ENCODE data around the gene ICAM3.

ICAM3 gene

GRCh38 chr19:10329555-10329954 lies 9.9 kb downstream of the ICAM3 start:
- no peak for TF ChIP-seq MAX (IDR thresholded peaks at IDR 0.05)
- no peak for TF ChIP-seq ZBTB7A (IDR thresholded peaks at IDR 0.05; ENCODE audit: low read depth)
- no peak for TF ChIP-seq YY1 (IDR thresholded peaks at IDR 0.05; ENCODE audit: low read depth)
- no peak for TF ChIP-seq CREB1 (IDR thresholded peaks at IDR 0.05; ENCODE audit: low read depth)
- no peak for TF ChIP-seq FOXM1 (IDR thresholded peaks at IDR 0.05; ENCODE audit: borderline replicate concordance, low read depth)
- TF ChIP-seq EGR1 (IDR thresholded peaks at IDR 0.05) = no peak
- no peak for TF ChIP-seq TCF12 (IDR thresholded peaks at IDR 0.05; ENCODE audit: low read depth)
- no peak for TF ChIP-seq CEBPB (IDR thresholded peaks at IDR 0.05)
- no peak for TF ChIP-seq NFIC (IDR thresholded peaks at IDR 0.05)
- TF ChIP-seq EP300 (IDR thresholded peaks at IDR 0.05; ENCODE audit: borderline replicate concordance) = no peak
- TF ChIP-seq, protein P1, sequence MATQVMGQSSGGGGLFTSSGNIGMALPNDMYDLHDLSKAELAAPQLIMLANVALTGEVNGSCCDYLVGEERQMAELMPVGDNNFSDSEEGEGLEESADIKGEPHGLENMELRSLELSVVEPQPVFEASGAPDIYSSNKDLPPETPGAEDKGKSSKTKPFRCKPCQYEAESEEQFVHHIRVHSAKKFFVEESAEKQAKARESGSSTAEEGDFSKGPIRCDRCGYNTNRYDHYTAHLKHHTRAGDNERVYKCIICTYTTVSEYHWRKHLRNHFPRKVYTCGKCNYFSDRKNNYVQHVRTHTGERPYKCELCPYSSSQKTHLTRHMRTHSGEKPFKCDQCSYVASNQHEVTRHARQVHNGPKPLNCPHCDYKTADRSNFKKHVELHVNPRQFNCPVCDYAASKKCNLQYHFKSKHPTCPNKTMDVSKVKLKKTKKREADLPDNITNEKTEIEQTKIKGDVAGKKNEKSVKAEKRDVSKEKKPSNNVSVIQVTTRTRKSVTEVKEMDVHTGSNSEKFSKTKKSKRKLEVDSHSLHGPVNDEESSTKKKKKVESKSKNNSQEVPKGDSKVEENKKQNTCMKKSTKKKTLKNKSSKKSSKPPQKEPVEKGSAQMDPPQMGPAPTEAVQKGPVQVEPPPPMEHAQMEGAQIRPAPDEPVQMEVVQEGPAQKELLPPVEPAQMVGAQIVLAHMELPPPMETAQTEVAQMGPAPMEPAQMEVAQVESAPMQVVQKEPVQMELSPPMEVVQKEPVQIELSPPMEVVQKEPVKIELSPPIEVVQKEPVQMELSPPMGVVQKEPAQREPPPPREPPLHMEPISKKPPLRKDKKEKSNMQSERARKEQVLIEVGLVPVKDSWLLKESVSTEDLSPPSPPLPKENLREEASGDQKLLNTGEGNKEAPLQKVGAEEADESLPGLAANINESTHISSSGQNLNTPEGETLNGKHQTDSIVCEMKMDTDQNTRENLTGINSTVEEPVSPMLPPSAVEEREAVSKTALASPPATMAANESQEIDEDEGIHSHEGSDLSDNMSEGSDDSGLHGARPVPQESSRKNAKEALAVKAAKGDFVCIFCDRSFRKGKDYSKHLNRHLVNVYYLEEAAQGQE (IDR thresholded peaks at IDR 0.05; ENCODE audit: low read depth) = no peak
- TF ChIP-seq TEAD4 (IDR thresholded peaks at IDR 0.05) = no peak
- no peak for TF ChIP-seq RAD21 (IDR thresholded peaks at IDR 0.05; ENCODE audit: low read depth)
- TF ChIP-seq, protein P2, sequence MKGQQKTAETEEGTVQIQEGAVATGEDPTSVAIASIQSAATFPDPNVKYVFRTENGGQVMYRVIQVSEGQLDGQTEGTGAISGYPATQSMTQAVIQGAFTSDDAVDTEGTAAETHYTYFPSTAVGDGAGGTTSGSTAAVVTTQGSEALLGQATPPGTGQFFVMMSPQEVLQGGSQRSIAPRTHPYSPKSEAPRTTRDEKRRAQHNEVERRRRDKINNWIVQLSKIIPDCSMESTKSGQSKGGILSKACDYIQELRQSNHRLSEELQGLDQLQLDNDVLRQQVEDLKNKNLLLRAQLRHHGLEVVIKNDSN (IDR thresholded peaks at IDR 0.05) = no peak
- TF ChIP-seq TAF1 (IDR thresholded peaks at IDR 0.05; ENCODE audit: low read depth) = no peak

DNA sequence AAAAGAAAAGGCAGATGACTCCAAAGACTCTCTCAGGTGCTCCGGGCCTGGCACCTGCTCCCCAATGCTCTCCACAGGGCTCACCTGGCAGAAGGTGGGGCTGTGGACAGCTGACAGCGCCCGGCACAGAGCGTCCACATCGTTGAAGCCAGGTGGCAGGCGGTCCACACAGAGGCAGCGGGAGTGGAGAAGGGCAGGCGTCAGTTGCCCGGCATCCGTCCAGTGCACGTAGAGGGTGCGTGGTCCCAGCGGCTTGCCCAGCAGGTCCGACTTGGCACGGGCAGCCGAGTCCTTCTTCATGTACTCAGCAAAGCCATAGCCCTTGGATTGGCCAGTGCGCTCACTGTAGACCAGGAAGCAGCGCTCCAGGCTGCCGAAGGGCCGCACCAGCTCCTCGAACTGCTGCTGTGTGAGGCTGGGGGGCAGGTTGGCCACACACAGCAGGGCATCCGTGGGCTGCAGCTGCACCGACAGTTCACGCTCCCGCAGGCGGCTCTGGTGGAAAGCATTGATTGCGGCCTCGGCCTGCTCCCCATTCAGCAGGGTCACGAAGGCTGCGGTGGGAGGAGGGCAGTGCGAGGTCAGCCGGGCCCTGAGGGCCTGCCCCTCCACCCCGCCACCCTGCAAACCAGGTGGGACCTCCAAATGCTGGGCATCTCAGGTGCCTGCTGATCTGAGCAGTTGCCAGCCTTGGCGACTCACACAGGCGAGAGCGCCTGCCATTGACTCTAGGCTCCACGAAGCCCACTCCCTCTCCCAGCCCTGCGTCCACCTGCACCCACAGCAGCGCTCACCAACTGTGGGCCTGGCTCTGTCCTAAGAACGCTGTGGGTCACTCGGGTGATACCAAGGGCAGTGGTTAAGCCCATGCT lies 10.6 kb downstream of the ICAM3 start:
- TF ChIP-seq, protein P2 (IDR thresholded peaks at IDR 0.05) = no peak
- TF ChIP-seq YY1 (IDR thresholded peaks at IDR 0.05; ENCODE audit: low read depth) (no peak), RAD21 (IDR thresholded peaks at IDR 0.05; ENCODE audit: low read depth) (no peak), TCF12 (IDR thresholded peaks at IDR 0.05; ENCODE audit: low read depth) (no peak), EP300 (IDR thresholded peaks at IDR 0.05; ENCODE audit: borderline replicate concordance) (no peak), EGR1 (IDR thresholded peaks at IDR 0.05) (no peak), MAX (IDR thresholded peaks at IDR 0.05) (no peak), CEBPB (IDR thresholded peaks at IDR 0.05) (no peak), NFIC (IDR thresholded peaks at IDR 0.05) (no peak), CREB1 (IDR thresholded peaks at IDR 0.05; ENCODE audit: low read depth) (no peak), TAF1 (IDR thresholded peaks at IDR 0.05; ENCODE audit: low read depth) (no peak)

DNA sequence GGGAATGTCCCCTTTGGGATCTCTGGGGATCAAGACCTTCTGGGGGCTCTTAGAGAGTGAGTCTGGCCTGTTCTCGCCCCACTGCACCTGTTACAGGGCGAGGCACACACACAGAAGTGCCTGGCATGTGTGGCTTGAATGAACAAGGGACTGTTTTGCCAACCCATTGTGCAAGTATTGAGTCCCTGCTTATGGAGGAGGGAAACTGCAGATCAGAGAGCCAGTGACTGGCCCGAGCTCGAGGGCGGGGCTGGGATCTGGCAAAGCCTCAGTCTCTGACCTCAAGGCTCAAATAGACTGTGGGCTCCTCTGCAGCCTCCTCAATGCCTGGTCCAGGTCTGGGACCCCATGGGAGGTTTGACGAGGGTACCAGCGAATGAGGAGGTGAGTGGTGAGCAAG lies 11.6 kb downstream of the ICAM3 start:
- TF ChIP-seq RAD21 (IDR thresholded peaks at IDR 0.05; ENCODE audit: low read depth) (no peak), CREB1 (IDR thresholded peaks at IDR 0.05; ENCODE audit: low read depth) (no peak)

GRCh38 chr19:10325732-10326131 lies 13.7 kb downstream of the ICAM3 start:
- TF ChIP-seq CREB1 (IDR thresholded peaks at IDR 0.05; ENCODE audit: low read depth) = no peak
- no peak for TF ChIP-seq FOXM1 (IDR thresholded peaks at IDR 0.05; ENCODE audit: borderline replicate concordance, low read depth)
- no peak for TF ChIP-seq YY1 (IDR thresholded peaks at IDR 0.05; ENCODE audit: low read depth)
- TF ChIP-seq EP300 (IDR thresholded peaks at IDR 0.05; ENCODE audit: borderline replicate concordance) = no peak
- no peak for TF ChIP-seq ZBTB7A (IDR thresholded peaks at IDR 0.05; ENCODE audit: low read depth)
- no peak for TF ChIP-seq TAF1 (IDR thresholded peaks at IDR 0.05; ENCODE audit: low read depth)

DNA sequence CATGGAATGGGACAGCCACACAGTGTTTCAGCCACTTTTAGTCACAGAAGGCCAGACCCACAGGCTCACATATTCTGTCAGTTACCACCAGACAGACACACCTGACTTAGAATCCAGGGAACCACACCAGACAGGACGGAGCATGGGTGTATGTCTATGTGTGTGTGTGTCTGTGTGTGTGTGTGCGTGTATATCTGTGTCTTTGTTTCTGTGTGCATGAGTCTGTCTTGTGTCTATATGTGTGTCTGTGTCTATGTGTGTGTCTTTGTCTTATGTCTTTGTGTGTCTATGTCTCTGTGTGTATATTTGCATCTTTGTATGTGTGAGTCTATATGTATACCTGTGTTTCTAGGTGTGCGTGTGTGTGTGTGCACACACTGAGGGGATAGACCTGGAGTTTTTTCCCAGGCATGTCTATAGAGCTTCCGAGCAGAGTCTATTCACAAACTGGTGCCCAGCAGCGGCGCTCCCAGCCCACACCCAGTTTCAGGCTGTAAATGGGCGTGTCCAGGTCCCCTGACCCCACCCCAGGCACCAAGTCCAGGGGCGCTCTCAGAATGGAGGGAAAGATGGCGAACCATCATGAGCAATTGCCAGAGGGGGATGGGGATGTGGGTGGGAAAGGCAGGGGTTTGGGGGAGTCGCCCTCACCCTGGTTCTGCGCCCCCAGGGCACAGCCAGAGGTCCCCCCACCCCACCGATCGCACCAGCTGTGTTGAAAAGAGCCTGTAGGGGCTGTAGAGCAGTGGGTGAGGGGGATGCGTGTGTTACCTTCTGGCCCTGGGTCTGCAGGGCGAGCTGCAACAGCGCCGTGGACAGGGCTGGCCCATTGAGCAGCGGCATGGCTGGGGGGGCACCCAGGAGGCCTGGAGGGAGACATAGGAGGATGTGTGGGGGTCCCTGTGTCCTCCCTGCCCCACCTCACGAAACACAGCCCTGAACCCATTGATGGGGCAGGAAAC lies 17.3 kb downstream of the ICAM3 start:
- TF ChIP-seq CREB1 (IDR thresholded peaks at IDR 0.05; ENCODE audit: low read depth) (no peak), TEAD4 (IDR thresholded peaks at IDR 0.05) (no peak), TAF1 (IDR thresholded peaks at IDR 0.05; ENCODE audit: low read depth) (no peak), ZBTB7A (IDR thresholded peaks at IDR 0.05; ENCODE audit: low read depth) (no peak), FOXM1 (IDR thresholded peaks at IDR 0.05; ENCODE audit: borderline replicate concordance, low read depth) (no peak), YY1 (IDR thresholded peaks at IDR 0.05; ENCODE audit: low read depth) (no peak), RAD21 (IDR thresholded peaks at IDR 0.05; ENCODE audit: low read depth) (no peak), EGR1 (IDR thresholded peaks at IDR 0.05) (no peak), MAX (IDR thresholded peaks at IDR 0.05) (no peak)
- TF ChIP-seq, protein P2 (IDR thresholded peaks at IDR 0.05) = no peak

DNA sequence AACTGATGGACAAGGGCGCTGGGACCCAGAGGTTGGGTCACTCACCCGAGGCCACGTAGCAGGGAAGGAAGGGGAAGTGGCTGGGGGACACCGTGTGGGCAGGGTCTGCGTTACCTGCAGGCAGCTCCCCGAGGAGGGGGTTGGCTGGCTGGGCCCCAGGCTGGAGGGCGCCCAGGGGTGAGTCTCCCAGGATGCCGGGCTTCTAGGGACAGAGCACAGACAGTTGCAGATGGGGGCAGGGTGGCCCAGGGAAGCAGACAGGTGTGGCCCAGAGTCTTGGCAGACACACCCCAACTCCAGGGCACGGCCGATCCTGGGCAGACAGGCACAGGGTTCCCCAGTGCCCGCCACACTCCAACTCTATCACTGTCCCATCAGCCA lies 18.0 kb downstream of the ICAM3 start:
- TF ChIP-seq EGR1 (IDR thresholded peaks at IDR 0.05) = no peak
- no peak for TF ChIP-seq CEBPB (IDR thresholded peaks at IDR 0.05)
- no peak for TF ChIP-seq NFIC (IDR thresholded peaks at IDR 0.05)
- TF ChIP-seq ZBTB7A (IDR thresholded peaks at IDR 0.05; ENCODE audit: low read depth) = no peak
- no peak for TF ChIP-seq YY1 (IDR thresholded peaks at IDR 0.05; ENCODE audit: low read depth)
- TF ChIP-seq TEAD4 (IDR thresholded peaks at IDR 0.05) = no peak
- TF ChIP-seq, protein P1 (IDR thresholded peaks at IDR 0.05; ENCODE audit: low read depth) = no peak
- no peak for TF ChIP-seq FOXM1 (IDR thresholded peaks at IDR 0.05; ENCODE audit: borderline replicate concordance, low read depth)

All from Ishikawa (cell line).